HL-60 (cell line): ENCODE measurements around the gene ARFIP1.

Source experiments
- DNase-seq, 2 experiments: peaks; one replicate each; pipeline ENCODE4 v3.0.0-alpha.2; 2010 to 2020; ENCODE audit warnings: low read depth in 1 of 2, low spot score in 1 of 2
- H3K27ac ChIP-seq: fragments of 250-450 bp; sonication (Bioruptor Pico); replicated peaks from 2 replicates; pipeline ENCODE4 v1.5.1; 2020; ENCODE audit warnings: mild to moderate bottlenecking, moderate library complexity
- H3K27me3 ChIP-seq: fragments of 250-450 bp; sonication (Bioruptor Pico); 2 replicates; pipeline ENCODE4 v1.5.1; 2021; ENCODE audit warnings: mild to moderate bottlenecking, moderate library complexity; ENCODE audit not compliant: insufficient read depth, poor library complexity, severe bottlenecking
- H3K4me3 ChIP-seq: replicated peaks from 2 replicates; pipeline ENCODE4 v1.5.1; 2011; ENCODE audit warnings: mild to moderate bottlenecking, control low read depth, low read length; ENCODE audit not compliant: insufficient read depth
- CTCF ChIP-seq: IDR thresholded peaks from one replicate; pipeline ENCODE4 v1.5.1; 2011; ENCODE audit warnings: low read length, control low read depth, inconsistent platforms; ENCODE audit not compliant: insufficient read depth
- GABPA ChIP-seq: IDR thresholded peaks from 2 replicates; pipeline ENCODE4 v1.6.1; 2012; ENCODE audit warnings: low read depth
- POLR2AphosphoS5 ChIP-seq: IDR thresholded peaks from 2 replicates; pipeline ENCODE4 v1.6.1; 2012; ENCODE audit warnings: low read depth
- SPI1 ChIP-seq: IDR thresholded peaks from 2 replicates; pipeline ENCODE4 v1.6.1; 2012; ENCODE audit warnings: low read depth, mild to moderate bottlenecking, borderline replicate concordance
- TF ChIP-seq, protein P1 (sequence below): IDR thresholded peaks from 2 replicates; pipeline ENCODE4 v1.6.1; 2012; ENCODE audit warnings: low read depth; ENCODE audit not compliant: insufficient replicate concordance

ARFIP1 gene

DNA sequence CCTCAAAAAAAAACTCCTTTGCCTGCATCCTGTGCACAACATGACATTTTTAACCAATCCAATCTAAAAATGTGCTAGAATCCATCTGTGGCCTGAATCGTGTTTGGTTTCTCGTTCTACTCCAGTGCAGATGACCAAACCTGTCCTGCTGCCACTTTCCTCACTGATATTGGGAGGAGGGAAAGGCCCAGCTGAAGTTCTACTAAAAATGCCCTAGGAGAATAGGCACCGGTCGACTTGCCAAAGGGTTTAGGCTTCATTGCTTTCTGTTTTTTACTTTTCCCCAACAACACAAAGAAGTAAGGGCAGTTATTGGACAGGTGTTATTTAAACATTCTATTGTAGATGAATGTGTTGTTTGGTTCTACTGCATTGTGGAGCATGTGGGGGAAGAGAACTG lies 148.5 kb downstream of the ARFIP1 start:
- DNase-seq, result no peak
- Histone ChIP-seq H3K27me3 (no peaks in the 10 kb centered on the region), H3K27ac (no peak overlapping the region), H3K4me3 (no peak overlapping the region)
- TF ChIP-seq, protein P1, sequence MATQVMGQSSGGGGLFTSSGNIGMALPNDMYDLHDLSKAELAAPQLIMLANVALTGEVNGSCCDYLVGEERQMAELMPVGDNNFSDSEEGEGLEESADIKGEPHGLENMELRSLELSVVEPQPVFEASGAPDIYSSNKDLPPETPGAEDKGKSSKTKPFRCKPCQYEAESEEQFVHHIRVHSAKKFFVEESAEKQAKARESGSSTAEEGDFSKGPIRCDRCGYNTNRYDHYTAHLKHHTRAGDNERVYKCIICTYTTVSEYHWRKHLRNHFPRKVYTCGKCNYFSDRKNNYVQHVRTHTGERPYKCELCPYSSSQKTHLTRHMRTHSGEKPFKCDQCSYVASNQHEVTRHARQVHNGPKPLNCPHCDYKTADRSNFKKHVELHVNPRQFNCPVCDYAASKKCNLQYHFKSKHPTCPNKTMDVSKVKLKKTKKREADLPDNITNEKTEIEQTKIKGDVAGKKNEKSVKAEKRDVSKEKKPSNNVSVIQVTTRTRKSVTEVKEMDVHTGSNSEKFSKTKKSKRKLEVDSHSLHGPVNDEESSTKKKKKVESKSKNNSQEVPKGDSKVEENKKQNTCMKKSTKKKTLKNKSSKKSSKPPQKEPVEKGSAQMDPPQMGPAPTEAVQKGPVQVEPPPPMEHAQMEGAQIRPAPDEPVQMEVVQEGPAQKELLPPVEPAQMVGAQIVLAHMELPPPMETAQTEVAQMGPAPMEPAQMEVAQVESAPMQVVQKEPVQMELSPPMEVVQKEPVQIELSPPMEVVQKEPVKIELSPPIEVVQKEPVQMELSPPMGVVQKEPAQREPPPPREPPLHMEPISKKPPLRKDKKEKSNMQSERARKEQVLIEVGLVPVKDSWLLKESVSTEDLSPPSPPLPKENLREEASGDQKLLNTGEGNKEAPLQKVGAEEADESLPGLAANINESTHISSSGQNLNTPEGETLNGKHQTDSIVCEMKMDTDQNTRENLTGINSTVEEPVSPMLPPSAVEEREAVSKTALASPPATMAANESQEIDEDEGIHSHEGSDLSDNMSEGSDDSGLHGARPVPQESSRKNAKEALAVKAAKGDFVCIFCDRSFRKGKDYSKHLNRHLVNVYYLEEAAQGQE, result no peak
- TF ChIP-seq SPI1 (no peak), POLR2AphosphoS5 (no peak), GABPA (no peak), CTCF (no peak)

- no peak for TF ChIP-seq GABPA
- TF ChIP-seq POLR2AphosphoS5, result no peak
- TF ChIP-seq, protein P1, result no peak
- no peak for TF ChIP-seq CTCF
- no peak for TF ChIP-seq SPI1
These were observed 150.1 kb downstream of the ARFIP1 start for GRCh38 chr4:152929888-152930287.

DNA sequence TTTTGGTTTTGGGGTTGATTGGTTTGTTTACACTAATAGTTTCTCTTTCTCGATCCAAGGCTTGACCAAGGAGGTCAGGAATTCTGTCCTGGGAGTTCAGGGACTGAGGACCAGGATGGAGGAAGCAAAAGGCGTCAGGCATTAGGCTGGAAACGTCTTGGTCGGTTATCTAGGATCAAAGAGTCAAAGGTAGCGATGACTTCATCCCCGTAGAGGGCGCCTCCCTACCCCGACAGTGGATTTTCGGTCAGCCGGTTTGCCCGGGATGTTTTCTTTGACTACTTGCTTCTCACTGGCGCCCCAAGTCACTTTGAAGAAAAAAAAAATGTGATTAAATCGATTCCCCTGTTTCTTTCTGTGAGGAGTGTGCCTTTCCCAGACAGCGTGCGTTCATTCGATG lies 155.4 kb downstream of the ARFIP1 start:
- H3K4me3 ChIP-seq, result no peak overlapping the region

More at GRCh38 chr4:152929888-152930287, 150.1 kb downstream of the ARFIP1 start:
- DNase-seq, result no peak
- Histone ChIP-seq H3K27me3 (peaks cover 2% of the 10 kb centered on the region), H3K27ac (no peak overlapping the region), H3K4me3 (no peak overlapping the region)

More for the DNA sequence above, 155.4 kb downstream of the ARFIP1 start:
- no peak overlapping the region for H3K27ac ChIP-seq
- peaks cover 36% of the 10 kb centered on the region for H3K27me3 ChIP-seq
- TF ChIP-seq CTCF, result no peak
- TF ChIP-seq, protein P1, result no peak
- TF ChIP-seq GABPA, result no peak
- no peak for TF ChIP-seq SPI1
- no peak for TF ChIP-seq POLR2AphosphoS5
- peak in 1 of 2 experiments; percentile 44 for DNase-seq
